UCSD-AML1 (cell line): ENCODE data around the gene CDCP1.

Source experiments
- DNase-seq: peaks from one replicate; lab custom pipeline; 2025; ENCODE audit not compliant: unreplicated experiment; lab: John Stamatoyannopoulos, UW

Gene CDCP1

GRCh38 chr3:45112939-45113338 lies 33.2 kb downstream of the CDCP1 start:
- DNase-seq, result no peak

GRCh38 chr3:45110509-45110833 lies 35.7 kb downstream of the CDCP1 start:
- no peak for DNase-seq

- DNase-seq, result peak; percentile 51
Measured at GRCh38 chr3:45109771-45110508, 36.2 kb downstream of the CDCP1 start.

GRCh38 chr3:45106874-45107273 lies 39.3 kb downstream of the CDCP1 start:
- no peak for DNase-seq

- peak; percentile 64 for DNase-seq
Measured at GRCh38 chr3:45105855-45106671, 40.1 kb downstream of the CDCP1 start.

GRCh38 chr3:45104715-45105711 lies 41.2 kb downstream of the CDCP1 start:
- no peak for DNase-seq

- no peak for DNase-seq
Measured at GRCh38 chr3:45103753-45104714, 42.1 kb downstream of the CDCP1 start.

- DNase-seq, result no peak
Measured at GRCh38 chr3:45103334-45103733, 42.8 kb downstream of the CDCP1 start.

GRCh38 chr3:45100981-45101407 lies 45.2 kb downstream of the CDCP1 start:
- no peak for DNase-seq

GRCh38 chr3:45098310-45098709 lies 47.9 kb downstream of the CDCP1 start:
- no peak for DNase-seq

GRCh38 chr3:45097296-45097883 lies 48.8 kb downstream of the CDCP1 start:
- no peak for DNase-seq

- no peak for DNase-seq
Measured at GRCh38 chr3:45095916-45096526, 50.2 kb downstream of the CDCP1 start.

- no peak for DNase-seq
Measured at GRCh38 chr3:45093176-45093575, 53.0 kb downstream of the CDCP1 start.

GRCh38 chr3:45092132-45093031 lies 53.8 kb downstream of the CDCP1 start:
- no peak for DNase-seq

- no peak for DNase-seq
Measured at GRCh38 chr3:45090855-45091254, 55.3 kb downstream of the CDCP1 start.

GRCh38 chr3:45088543-45089358 lies 57.4 kb downstream of the CDCP1 start:
- DNase-seq, result no peak

GRCh38 chr3:45087155-45087554 lies 59.0 kb downstream of the CDCP1 start:
- DNase-seq, result no peak
